Stimulated activated memory B cell treated with anti-CD40 and anti-IgM and Interleukin-4, amounts not matched to agents 10 μg/mL and 1 μg/mL and 100 μg/mL, for 72 hours (primary cell): ENCODE results near the gene AFP.
A peak's percentile ranks its signal among the peaks of the same experiment; 100 is the strongest.

Experiments
- ATAC-seq: fragments of 150-1000 bp; cut with Tn5 transposase; 2 replicates; pipeline ENCODE4 v1.10.0; 2021
- H3K27ac Mint-ChIP-seq: one replicate; pipeline ENCODE4 v1.8.0; 2022; ENCODE audit warnings: mild to moderate bottlenecking, mixed read lengths
- H3K27me3 Mint-ChIP-seq: one replicate; pipeline ENCODE4 v1.8.0; 2022; ENCODE audit warnings: mixed read lengths
- H3K36me3 Mint-ChIP-seq: one replicate; pipeline ENCODE4 v1.8.0; 2022; ENCODE audit warnings: mixed read lengths
- H3K4me1 Mint-ChIP-seq: one replicate; pipeline ENCODE4 v1.8.0; 2022; ENCODE audit warnings: mixed read lengths
- H3K4me3 Mint-ChIP-seq: one replicate; pipeline ENCODE4 v1.8.0; 2022; ENCODE audit warnings: mild to moderate bottlenecking, moderate library complexity, mixed read lengths
- H3K9me3 Mint-ChIP-seq: one replicate; pipeline ENCODE4 v1.8.0; 2022; ENCODE audit warnings: mixed read lengths

Gene AFP

DNA sequence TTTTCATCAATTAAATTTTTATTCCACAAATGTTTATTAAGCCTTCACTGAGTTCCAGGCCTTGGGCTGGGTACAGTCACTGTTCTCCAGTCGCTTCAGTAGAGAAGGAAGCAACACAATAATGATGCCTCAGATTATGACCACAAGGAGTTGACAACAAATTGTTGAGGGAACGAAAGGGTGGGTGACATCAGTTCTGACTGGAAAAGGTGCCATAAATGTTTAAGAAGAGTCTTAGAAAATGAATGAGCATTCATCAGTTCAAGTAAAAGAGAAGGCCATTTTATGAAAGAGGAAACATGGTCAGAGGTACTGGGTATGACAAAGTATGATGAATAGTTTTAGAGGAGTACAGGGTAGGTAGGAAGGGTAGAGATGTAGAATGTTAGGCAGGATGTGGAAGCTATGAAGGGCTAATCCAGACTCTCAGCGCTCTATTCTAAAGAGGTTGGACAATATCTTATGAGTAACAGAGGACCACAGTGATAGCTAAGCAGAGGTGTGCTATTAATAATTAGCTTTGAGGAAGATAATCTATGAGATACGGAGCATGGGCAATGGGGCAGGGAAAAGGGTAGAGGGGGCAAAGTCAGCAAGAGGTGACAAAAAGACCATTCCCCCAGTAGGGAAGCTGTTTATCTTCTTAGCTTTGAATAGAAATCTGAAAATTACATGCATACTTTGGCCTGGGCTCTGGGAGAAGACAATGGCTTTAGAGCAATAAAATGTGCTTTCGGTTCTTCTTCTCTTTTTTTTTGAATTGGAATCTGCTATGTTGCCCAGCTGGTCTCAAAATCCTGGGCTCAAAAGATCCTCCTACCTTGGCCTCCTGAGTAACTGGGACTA lies 20.4 kb downstream of the AFP start:
- ATAC-seq = no peak
- H3K4me3 Mint-ChIP-seq = no peak overlapping the region
- H3K27ac Mint-ChIP-seq = no peak overlapping the region
- H3K27me3 Mint-ChIP-seq = peaks cover 34% of the 10 kb centered on the region
- H3K9me3 Mint-ChIP-seq = peaks cover 3% of the 10 kb centered on the region
- no peaks in the 10 kb centered on the region for H3K36me3 Mint-ChIP-seq
- peaks cover 5% of the 10 kb centered on the region for H3K4me1 Mint-ChIP-seq

DNA sequence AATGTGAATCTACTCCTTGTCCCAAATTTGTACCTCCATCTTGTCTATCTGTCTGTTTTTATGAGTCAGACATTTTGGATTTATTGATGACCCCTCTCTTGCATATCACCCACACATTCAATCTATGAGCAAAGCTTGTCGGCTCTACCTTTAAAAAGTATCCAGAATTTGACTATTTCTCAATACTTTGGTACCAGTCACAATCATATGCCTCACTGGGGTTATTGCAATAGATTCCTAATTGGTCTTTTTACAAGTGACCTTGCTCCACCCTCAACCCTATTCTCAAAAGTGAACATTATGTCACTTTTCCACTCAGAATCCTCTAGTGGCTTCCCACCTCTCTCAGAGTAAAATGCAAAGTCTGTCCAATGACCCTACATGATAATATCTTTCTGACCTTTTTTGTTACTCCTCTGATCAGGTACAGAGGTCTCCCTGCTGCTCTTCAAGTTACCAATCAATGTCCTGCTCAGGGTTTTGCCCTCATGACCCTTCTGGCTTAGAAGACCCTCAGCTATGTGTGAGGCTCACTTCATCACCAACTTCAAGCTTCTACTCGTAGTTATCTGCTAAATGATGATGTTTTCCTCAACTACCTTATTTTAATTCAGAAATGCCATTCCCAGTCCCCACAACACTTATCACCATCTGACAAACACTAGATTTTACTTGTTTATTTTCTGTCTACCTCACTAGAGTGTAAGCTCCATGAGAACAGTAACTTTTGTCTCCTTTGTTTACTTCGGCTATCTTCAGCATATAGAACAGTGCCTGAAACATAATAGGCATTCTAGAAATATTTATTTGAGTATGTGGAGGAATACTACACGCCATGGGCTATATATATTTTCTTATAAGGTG lies 22.4 kb downstream of the AFP start:
- Mint-ChIP-seq H3K4me3 (no peak overlapping the region), H3K36me3 (no peaks in the 10 kb centered on the region), H3K27me3 (peaks cover 35% of the 10 kb centered on the region), H3K27ac (no peak overlapping the region), H3K9me3 (peaks cover 3% of the 10 kb centered on the region), H3K4me1 (peaks cover 5% of the 10 kb centered on the region)
- no peak for ATAC-seq

DNA sequence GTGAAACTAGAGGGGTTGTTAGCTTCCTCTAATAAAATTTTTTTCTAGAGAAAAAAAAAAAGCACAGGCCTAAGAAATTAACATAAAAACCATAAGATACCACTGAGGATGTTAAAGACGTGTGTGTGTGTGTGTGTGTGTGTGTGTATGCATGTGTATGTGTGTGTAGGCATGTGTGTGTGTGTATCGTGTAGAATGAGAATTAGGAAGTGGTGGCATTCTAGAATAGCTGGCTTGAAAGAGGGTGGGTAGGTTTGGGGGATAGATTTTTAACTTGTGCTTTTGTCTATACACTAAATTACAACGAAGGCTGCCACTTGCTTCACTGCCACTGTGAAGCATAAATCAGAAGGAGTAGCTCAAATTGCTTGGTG lies 23.0 kb downstream of the AFP start:
- no peak overlapping the region for H3K27ac Mint-ChIP-seq
- peaks cover 35% of the 10 kb centered on the region for H3K27me3 Mint-ChIP-seq
- ATAC-seq = no peak
- H3K4me3 Mint-ChIP-seq = no peak overlapping the region
- H3K36me3 Mint-ChIP-seq = no peaks in the 10 kb centered on the region
- peaks cover 5% of the 10 kb centered on the region for H3K4me1 Mint-ChIP-seq
- peaks cover 3% of the 10 kb centered on the region for H3K9me3 Mint-ChIP-seq

DNA sequence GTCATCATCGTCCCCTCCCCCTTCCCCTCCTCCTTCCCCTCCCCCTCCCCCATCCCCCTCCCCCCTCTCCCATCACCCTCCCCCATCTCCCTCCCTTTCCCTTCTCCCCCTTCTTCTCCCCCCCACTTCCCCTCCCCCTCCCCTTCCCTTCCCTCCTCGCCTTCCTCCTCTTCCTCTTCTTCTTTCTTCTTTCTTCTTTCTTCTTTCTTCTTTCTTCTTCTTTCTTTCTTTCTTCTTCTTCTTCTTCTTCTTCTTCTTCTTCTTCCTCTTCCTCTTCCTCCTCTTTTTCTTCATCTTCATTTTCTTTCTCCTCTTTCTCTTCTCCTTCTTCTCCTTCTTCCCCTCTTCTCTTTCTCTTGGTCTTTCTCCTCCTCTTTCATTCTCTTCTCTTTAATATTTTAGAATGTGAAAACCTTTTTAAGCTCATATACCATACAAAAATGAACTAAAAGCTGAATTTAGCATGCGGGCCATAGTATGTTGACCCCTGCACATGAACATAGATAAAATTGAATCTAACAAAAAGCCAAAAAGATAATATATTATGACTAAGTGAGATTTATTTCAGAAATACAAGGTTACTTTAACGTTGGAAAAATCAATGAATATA lies 25.0 kb downstream of the AFP start:
- Mint-ChIP-seq H3K9me3 (peaks cover 3% of the 10 kb centered on the region), H3K36me3 (no peaks in the 10 kb centered on the region), H3K4me1 (peaks cover 5% of the 10 kb centered on the region), H3K4me3 (no peak overlapping the region), H3K27ac (no peak overlapping the region), H3K27me3 (peaks cover 34% of the 10 kb centered on the region)
- ATAC-seq = no peak

DNA sequence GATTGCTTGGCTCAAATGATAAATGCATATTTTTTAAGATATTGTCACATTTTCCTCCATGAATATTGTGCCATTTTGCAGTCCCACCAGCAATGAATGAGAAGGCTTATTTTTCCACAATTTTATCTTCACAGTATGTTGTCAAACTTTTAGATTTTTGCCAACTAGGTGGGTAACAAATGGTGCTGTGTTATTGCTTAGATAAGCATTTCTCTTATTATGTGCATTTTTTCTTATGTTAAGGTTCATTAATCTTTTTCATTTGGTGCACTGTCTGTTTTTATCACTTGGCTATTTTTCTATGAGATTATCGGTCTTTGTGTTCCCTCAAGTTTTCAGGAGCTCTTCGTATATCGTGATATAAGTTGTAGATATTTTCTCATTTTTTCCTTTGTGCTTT lies 32.1 kb downstream of the AFP start:
- Mint-ChIP-seq H3K4me3 (no peak overlapping the region), H3K27me3 (peaks cover 25% of the 10 kb centered on the region), H3K9me3 (no peaks in the 10 kb centered on the region), H3K27ac (no peak overlapping the region), H3K4me1 (no peaks in the 10 kb centered on the region), H3K36me3 (no peaks in the 10 kb centered on the region)
- no peak for ATAC-seq

DNA sequence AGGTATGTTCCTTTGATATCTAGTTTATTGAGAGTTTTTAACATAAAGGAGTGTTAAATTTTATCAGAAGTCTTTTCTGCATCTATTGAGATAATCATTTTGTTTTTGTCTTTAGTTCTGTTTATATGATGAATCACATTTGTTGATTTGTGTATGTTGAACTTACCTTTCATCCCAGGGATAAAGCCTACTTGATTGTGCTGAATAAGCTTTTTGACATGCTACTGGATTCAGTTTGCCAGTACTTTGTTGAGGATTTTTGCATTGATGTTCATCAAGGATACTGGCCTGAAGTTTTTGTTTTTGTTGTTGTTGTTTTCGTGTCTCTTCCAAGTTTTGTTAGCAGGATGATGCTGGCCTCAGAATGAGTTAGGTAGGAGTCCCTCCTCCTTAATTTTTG lies 34.7 kb downstream of the AFP start:
- ATAC-seq = no peak
- Mint-ChIP-seq H3K27me3 (peaks cover 29% of the 10 kb centered on the region), H3K27ac (no peak overlapping the region), H3K36me3 (no peaks in the 10 kb centered on the region), H3K9me3 (peaks cover 9% of the 10 kb centered on the region), H3K4me3 (no peak overlapping the region), H3K4me1 (no peaks in the 10 kb centered on the region)

DNA sequence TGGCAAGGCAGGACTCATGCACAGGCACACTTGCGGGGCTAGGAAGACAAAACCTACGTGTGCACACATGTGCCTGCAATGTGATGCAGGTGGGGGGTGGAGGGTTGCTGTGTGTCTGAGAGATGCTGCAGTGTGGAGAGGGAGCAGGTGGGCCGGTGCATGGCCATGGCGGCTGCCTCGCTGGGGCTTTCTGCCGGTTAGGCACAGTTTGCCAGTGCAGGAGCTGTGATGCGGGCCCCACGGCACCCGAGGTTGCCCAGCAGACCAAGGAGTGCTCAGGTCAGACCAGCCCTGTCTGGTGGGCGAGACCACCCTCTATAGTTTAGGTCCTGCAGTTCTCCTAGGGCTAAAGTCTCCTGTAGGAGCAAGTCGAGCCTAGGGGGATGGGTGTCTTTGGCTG lies 41.2 kb downstream of the AFP start:
- Mint-ChIP-seq H3K9me3 (peaks cover 12% of the 10 kb centered on the region), H3K36me3 (no peaks in the 10 kb centered on the region), H3K4me1 (no peaks in the 10 kb centered on the region), H3K4me3 (no peak overlapping the region), H3K27ac (no peak overlapping the region), H3K27me3 (peaks cover 24% of the 10 kb centered on the region)
- peak; percentile 48 for ATAC-seq

DNA sequence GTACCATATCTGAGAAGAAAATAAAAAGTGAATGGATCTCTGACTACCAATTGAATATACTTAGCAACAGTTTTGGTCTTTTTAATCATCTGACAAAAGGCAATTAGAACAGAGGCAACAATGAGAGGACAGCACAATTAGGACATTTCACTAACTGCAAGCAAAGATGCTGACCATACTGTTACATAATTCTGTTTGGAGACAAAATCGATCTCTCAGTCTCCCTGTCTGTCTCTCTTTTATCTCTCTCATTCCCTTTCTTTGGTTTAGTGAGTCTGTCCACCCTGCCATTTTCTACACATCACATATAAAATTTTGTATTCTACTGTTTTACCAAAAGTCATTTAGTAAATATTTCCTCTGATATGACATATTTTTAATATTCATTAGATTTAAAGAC lies 43.3 kb downstream of the AFP start:
- no peak for ATAC-seq
- no peak overlapping the region for H3K4me3 Mint-ChIP-seq
- H3K27ac Mint-ChIP-seq = no peak overlapping the region
- H3K36me3 Mint-ChIP-seq = no peaks in the 10 kb centered on the region
- no peaks in the 10 kb centered on the region for H3K4me1 Mint-ChIP-seq
- H3K27me3 Mint-ChIP-seq = peaks cover 27% of the 10 kb centered on the region
- peaks cover 10% of the 10 kb centered on the region for H3K9me3 Mint-ChIP-seq

DNA sequence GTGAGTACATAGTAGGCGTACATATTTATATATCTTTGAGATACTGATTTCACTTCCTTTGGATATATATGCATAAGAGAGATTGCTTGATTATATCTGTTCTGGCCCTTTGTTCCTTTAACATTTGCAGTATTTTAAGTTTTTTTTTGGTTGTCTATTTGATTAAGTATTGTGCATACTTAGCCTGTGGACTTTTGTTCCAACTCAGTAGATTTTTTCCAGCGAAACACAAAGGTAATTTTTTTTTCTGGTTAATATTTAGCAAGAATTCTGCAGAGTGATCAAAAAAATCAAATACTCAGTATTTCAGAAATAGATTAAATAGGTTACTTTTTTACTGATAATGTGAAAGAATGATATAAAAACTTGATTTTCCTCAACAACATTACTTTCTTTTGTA lies 45.3 kb downstream of the AFP start, which contains the start of gene AFM:
Gene AFM, plus strand, starts transcription at position 388 of the 400 bp plus-strand sequence. CDS start 31 bp downstream, outside the sequence.
- Mint-ChIP-seq H3K27me3 (peaks cover 31% of the 10 kb centered on the region), H3K27ac (no peak within 1 kb of the TSS), H3K36me3 (no peaks in the 10 kb centered on the region), H3K4me1 (no peaks in the 10 kb centered on the region), H3K9me3 (no peaks in the 10 kb centered on the region), H3K4me3 (no peak within 1 kb of the TSS)
- no peak for ATAC-seq

DNA sequence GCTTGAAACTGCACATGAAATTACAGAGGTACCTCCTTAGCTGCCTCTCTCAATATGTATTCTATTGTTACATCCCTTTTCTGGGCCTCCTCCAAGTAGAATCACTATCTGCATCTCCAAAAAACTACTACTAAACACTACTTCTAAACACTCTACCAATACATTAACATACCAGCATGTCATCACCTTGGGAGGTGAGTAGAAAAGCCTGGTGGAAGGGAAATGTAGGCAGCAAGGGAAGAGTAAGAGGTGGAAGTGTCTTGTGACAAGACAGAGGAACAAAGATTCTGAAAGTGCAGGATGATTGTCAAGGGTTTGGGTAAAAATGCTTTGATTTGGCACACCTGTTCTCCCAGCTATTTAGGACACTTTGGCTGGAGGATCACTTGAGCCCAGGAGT lies 49.1 kb downstream of the AFP start:
- no peaks in the 10 kb centered on the region for H3K36me3 Mint-ChIP-seq
- no peaks in the 10 kb centered on the region for H3K9me3 Mint-ChIP-seq
- no peak overlapping the region for H3K4me3 Mint-ChIP-seq
- no peaks in the 10 kb centered on the region for H3K4me1 Mint-ChIP-seq
- H3K27ac Mint-ChIP-seq = no peak overlapping the region
- peaks cover 31% of the 10 kb centered on the region for H3K27me3 Mint-ChIP-seq
- ATAC-seq = no peak

DNA sequence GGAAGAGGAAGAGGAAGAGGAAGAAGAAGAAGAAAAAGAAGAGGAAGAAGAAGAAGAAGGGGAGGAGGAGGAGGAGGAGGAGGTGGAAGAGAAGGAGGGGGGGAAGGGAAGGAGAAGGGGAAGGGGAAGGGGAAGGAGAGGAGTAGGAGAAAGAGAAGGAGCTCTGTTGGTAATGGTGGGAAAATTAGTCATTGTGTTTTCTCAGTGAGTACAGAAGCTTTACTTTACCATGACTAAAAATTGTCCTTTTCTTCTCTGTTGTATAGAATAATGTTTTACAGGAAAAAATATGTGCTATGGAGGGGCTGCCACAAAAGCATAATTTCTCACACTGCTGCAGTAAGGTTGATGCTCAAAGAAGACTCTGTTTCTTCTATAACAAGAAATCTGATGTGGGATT lies 49.6 kb downstream of the AFP start:
- Mint-ChIP-seq H3K4me3 (no peak overlapping the region), H3K36me3 (no peaks in the 10 kb centered on the region)
- ATAC-seq = no peak

DNA sequence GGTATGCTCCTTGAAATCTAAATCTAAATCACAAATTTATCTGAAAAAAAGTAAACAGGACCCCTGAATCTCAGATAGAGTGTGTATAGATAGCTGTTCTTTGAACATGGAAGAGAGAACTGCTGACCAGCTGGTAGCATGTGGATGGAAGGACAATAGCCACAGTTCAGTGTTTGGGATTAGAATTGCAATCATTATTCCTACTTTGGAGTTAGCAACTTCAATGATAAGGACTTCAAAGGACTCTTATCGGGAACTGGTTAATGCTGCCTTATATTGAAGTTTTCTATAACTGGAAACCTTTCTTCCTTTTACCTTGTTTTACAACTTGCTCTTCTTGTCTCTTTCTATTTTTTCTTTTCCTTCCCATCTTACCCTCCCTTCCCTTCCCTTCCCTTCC lies 50.5 kb downstream of the AFP start:
- Mint-ChIP-seq H3K9me3 (no peaks in the 10 kb centered on the region), H3K4me3 (no peak overlapping the region), H3K27me3 (peaks cover 22% of the 10 kb centered on the region), H3K4me1 (no peaks in the 10 kb centered on the region), H3K36me3 (no peaks in the 10 kb centered on the region), H3K27ac (no peak overlapping the region)
- ATAC-seq = no peak

More for the DNA sequence above, 49.6 kb downstream of the AFP start:
- Mint-ChIP-seq H3K4me1 (no peaks in the 10 kb centered on the region), H3K27ac (no peak overlapping the region), H3K9me3 (no peaks in the 10 kb centered on the region), H3K27me3 (peaks cover 29% of the 10 kb centered on the region)

DNA sequence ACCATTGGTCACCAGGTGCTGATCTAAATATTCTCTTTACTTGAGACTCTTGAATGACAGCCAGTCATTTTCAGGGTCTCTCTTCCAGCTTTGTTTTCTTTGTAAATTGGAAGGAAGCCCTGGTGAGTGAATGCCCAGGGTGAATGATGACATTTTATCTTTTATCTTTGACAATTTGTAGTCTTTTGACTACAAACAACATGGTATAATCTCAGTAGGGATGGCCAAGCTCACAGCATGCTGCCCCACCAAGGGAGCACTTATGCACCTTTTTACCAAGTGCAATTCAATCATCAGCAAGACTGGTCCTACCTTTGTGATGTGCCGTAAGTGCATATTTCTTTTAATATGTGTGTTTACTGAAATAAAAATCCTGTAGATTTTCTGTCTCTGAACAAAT lies 51.2 kb downstream of the AFP start:
- H3K4me3 Mint-ChIP-seq = no peak overlapping the region
- ATAC-seq = no peak
- peaks cover 20% of the 10 kb centered on the region for H3K27me3 Mint-ChIP-seq
- no peaks in the 10 kb centered on the region for H3K36me3 Mint-ChIP-seq
- H3K4me1 Mint-ChIP-seq = no peaks in the 10 kb centered on the region
- no peak overlapping the region for H3K27ac Mint-ChIP-seq
- H3K9me3 Mint-ChIP-seq = no peaks in the 10 kb centered on the region

DNA sequence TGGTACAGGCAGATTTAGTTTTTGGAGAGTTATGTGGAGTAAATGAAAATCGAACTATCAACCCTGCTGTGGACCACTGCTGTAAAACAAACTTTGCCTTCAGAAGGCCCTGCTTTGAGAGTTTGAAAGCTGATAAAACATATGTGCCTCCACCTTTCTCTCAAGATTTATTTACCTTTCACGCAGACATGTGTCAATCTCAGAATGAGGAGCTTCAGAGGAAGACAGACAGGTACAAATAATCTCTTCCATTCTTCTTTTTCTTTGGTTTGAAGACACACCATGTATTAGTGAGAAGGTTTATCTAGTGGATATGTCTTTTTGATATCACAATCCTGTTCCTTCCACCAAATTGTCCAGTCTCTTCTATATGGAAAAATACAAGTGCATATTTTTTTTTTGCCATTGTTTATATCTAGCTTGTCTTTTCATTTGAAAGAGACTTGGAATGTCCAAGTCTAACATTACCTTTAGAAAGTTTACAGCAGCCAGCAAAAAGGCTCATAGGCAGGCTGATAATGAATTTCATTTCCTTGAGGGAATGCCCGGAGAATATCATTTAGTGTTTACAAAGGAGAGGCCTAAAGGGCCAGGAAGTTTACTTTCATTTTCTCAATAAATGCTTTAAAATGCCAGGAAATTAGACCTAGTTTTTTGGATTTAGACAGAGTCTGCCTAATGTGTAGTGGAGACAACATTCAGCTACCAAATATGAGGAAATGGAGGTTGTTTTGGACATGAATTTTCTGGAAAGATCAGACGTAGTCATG lies 64.2 kb downstream of the AFP start:
- Mint-ChIP-seq H3K4me1 (peaks cover 5% of the 10 kb centered on the region), H3K36me3 (no peaks in the 10 kb centered on the region), H3K27me3 (no peaks in the 10 kb centered on the region), H3K9me3 (no peaks in the 10 kb centered on the region), H3K4me3 (no peak overlapping the region), H3K27ac (no peak overlapping the region)
- no peak for ATAC-seq
